GM18507 (cell line): ENCODE measurements around the gene HERC4.
"Not testable (repeated sequence)": the region's sequence is repeated elsewhere in the genome, so short reads cannot be mapped to it uniquely, and the experiment has no call there.

Experiments
- DNase-seq: peaks from one replicate; pipeline ENCODE4 v3.0.0; 2011; ENCODE audit warnings: low read depth; ENCODE audit not compliant: insufficient read length; ENCODE audit errors: extremely low spot score
- FAIRE-seq: peaks from 2 replicates; lab custom pipeline; 2011; peaks lifted over from hg19 to GRCh38; lab: Jason Lieb, UNC

HERC4 gene

DNA sequence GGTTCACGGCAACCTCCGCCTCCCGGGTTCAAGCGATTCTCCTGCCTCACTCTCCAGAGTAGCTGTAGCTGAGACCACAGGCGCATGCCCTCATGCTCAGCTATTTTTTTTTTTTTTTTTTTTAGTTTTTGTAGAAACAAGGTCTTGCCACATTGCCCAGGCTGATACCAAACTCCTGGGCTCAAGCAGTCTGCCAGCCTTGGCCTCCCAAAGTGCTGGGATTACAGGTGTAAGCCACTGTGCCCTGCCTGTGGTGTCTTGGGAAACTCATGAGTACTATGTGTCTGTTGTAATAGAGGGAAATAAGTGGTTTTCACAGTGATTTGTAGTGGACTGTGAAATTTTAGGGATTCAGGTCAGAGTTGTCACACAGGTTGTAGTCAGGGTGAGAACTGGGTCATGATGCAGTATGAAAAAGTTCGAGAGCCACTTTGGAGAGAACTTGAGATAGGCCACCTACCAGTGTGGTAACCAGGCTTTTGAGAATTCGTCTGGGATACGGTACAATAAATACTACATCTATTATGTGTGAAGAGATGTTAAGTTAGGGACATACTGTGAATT, 160.2 kb downstream of the HERC4 start:
- no peak for DNase-seq
- FAIRE-seq, result no peak

DNA sequence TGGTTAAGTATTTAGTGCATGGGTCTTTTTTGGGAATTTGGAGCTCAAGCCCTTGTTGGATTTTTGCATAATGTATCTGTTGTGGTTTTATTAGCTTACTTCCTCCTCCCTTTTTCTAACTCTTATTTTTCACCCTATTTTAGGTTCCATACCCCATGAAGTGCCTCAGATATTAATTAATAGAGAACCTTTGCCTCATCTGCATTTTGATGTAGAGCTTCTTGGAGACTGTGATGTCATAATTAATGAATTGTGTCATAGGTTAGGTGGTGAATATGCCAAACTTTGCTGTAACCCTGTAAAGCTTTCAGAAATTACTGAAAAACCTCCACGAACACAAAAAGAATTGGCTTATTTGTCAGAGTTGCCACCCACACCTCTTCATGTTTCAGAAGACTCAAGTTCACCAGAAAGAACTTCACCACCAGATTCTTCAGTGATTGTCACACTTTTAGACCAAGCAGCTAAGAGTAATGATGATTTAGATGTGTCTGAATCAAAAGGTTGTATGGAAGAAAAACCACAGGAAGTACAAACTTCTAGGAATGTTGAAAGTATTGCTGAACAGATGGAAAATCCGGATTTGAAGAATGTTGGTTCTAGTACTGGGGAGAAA, 162.6 kb downstream of the HERC4 start:
- FAIRE-seq (no peak), DNase-seq (no peak)

DNA sequence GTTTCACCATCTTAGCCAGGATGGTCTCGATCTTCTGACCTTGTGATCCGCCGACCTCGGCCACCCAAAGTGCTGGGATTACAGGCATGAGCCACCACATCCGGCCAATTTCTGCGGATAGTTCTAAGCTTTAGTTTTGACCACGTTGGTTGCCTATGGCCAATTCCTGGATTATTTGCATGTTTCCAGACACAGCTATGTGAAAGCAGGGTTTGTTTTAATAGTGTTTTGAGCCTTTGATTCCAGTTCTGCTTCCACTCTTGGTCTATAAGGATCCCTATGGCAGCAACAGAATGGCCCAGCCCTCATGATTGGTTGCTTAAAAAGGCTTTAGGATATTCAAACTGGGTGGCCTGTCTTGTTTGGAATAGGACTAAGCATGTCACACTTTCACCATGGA, 171.5 kb downstream of the HERC4 start:
- FAIRE-seq, result no peak
- no peak for DNase-seq

DNA sequence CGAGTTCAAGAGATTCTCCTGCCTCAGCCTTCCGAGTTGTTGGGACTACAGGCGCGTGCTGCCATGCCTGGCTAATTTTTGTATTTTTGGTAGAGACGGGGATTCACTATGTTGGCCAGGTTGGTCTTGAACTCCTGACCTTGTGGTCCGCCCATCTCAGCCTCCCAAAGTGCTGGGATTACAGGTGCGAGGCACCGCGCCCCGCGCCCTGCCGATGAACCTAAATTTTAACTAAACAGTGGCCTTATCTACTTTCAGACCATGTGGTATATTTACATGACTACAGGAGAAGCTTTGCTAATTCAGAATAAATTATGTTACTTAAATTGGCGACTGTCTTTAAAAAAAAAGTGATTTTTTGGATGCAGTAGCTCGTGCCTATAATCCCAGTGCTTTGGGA, 181.4 kb downstream of the HERC4 start:
- DNase-seq, result no peak
- FAIRE-seq, result no peak

DNA sequence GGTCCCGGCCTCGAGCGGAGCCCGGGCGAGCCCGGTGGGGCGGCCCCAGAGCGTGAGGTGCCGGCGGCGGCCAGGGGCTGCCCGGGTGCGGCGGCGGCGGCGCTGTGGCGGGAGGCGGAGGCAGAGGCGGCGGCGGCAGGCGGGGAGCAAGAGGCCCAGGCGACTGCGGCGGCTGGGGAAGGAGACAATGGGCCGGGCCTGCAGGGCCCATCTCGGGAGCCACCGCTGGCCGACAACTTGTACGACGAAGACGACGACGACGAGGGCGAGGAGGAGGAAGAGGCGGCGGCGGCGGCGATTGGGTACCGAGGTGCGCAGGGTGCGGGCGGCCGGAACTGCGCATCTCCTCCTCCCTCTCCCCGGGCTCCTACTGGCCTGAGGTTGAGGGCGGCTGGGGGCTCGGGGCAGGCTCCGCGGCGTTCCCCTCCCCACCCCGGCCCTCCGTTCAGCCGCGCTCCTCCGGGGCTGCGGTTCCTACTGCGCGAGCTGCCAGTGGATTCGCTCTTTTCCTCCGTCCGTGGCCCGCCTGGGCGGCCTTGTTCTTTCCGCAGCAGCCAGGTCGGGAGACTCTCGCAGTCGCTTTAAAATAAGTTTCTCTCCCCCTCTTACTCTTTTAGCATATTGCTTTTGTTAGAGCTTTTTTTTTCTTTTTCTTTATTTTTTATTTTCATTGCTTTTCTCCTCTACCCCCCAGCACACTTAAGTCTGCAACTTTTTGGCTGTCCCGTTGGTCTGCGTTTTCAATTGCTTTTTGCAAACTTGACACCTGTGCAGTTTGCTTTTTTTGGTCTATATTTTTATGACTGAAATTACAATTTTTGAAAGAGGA, 190.0 kb downstream of the HERC4 start:
- peak; percentile 58 for DNase-seq
- peak; percentile 18 for FAIRE-seq

DNA sequence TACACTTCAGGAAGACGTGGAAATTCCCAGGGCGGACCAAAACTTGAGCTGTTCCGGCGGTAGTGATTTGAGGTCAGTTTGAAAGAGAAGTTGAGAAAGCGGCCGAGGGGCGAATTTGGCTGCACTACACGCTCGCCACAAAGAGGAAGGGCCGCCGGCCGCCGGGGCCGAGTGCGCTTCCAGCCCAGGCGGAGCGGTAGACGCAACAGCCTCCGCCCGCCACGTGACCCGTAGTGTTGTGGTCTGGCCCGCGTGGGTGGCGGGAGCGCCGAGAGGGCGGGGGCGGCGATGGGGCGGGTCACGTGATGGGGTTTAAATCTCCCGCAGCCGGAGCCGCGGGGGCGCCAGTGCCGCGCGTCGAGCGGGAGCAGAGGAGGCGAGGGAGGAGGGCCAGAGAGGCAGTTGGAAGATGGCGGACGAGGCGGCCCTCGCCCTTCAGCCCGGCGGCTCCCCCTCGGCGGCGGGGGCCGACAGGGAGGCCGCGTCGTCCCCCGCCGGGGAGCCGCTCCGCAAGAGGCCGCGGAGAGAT, 190.7 kb downstream of the HERC4 start, which contains the start of gene SIRT1:
TSS of gene SIRT1 (plus strand) at position 344 of the 529 bp plus-strand sequence. CDS start at position 410, 66 bp downstream.
- DNase-seq, result peak; percentile 91
- FAIRE-seq, result peak; percentile 89

DNA sequence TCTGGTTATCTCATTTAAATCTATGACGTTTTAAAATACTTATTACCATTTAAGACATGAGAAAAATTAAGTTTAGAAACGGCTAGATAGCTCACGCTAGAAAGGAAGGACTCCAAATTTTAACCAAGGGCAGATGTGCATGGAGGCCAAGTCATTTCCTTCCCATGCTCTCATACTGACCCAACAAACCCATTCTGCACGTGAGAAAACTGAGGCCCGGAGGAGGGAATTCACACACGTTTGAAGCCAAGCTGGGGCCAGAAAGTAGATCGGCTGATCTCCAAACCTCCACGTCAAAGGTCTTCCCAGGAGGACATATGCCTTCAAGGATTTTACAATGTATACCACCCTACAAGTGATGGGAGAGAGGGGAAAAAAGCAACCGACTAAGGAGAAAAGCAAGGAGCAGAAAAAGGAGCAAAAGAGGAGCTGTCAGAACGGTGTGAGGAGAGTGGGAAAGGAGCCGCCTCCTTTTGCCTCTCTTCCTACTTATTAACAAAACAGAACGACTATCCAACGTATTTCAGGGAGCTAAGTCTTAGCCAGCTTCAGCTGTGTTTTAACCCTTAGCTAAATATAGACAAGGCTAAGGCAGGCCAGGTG, 191.3 kb downstream of the HERC4 start:
- FAIRE-seq, result no peak
- DNase-seq, result no peak

DNA sequence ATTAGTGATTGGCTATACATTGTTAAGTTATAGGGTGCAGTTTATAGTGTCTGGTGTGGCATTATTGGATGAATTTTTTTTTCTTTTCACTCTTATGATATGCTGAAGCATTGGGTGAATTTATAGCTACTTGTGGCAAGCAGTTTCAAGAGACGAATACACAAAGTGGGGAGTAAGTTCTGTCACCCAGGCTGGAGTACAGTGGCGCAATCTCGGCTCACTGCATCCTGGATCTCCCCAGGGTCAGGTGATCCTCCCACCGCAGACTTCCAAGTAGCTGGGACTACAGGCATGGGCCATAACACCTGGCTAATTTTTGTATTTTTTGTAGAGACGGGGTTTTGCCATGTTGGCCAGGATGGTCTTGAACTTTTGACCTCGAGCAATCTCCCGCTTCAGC, 196.9 kb downstream of the HERC4 start:
- FAIRE-seq, result no peak
- DNase-seq, result no peak

DNA sequence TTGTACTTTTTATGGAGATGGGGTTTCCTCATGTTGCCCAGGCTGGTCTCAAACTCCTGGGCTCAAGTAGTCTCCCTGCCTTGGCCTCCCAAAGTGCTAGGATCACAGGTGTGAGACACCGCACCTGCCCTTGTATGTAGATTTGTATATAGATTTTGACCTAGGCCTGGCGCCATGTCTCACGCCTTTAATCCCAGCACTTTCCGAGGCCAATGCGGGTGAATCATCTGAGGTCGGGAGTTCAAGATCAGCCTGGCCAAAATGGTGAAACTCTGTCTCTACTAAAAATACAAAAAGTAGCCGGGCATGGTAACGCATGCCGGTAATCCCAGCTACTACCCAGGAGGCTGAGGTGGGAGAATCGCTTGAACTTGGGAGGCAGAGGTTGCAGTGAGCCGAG, 197.7 kb downstream of the HERC4 start:
- DNase-seq, FAIRE-seq: not testable (repeated sequence)

DNA sequence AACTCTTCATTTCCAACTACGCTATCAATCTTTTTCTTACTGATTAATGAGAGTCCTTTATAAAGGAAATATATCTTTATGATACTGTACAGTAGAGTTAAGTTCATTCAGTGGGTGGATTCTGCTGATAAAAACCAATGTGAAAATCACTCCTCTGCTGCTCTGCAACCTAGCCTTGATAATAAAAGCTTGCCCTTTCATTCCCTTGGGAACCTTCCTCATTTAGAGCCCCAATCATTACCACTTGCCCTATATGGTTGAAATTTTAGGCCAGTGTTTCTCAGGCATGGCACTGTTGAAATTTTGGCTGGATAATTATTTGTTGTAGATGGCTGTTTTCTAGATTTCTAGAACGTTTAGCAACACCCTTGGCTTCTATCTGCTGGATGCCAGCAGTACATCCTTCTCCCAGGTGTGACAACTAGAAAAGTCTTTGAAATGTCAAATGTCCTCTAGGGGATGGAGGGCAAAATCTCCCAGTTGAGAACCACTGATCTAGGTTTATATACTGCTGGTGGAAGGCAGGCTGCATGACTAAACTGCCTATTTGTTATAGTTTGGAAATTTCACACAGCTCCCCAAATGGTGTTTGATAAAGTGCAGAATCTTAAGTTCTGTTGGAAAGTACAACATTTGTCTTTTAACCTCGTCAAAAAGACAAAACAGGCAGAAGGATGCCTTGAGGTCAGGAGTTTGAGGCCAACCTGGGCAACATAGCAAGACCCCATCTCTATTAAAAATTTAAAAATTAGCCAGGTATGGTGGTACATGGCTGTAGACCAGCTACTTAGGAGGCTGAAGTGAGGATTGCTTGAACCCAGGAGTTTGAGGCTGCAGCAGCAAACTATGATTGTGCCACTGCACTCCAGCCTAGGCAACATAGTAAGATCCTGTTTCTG, 199.5 kb downstream of the HERC4 start:
- FAIRE-seq (no peak), DNase-seq (no peak)
